ENCODE data around the gene BACH2.
"Not testable (repeated sequence)": the region's sequence is repeated elsewhere in the genome, so short reads cannot be mapped to it uniquely, and the experiment has no call there.

BACH2 gene

DNA sequence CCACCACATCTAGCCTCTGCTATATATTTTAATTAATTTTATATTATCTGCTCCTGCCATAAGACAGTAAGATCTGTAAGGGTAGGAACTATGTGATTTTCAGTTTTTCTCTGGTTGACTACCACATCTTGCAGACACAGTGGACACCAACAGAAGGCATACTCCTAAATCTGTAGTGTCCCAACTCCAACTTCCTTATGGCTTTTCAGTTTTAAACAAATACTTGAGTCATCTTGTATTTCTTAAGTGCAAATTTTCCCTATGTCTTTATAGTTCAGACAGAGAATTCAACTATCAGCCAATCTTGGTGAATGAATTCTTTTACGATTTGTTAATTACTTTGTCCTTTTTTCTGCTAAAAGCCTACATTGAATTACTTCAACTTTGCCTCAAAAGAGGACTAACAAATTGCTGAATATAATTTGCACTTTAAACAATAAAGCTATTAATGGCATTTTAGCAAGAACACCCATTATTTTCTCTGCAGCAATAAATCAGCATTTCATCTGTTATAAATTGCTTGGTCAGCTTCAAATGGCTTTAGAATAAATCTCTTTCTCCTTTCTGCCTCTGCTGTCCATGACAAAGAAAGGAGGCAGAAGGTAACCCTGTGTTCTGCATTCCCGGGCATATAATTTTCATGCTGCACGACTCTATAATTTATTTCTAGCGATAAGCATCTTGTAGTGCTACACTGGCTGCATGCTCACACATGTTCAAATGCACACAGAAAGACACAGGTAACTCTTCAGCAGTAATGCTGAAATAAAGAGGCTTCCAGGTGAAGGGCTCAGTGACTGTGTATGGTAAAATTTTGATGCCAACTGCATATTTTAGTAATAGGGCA is 144.8 kb downstream of the BACH2 start:
- no peak for DNase-seq

DNA sequence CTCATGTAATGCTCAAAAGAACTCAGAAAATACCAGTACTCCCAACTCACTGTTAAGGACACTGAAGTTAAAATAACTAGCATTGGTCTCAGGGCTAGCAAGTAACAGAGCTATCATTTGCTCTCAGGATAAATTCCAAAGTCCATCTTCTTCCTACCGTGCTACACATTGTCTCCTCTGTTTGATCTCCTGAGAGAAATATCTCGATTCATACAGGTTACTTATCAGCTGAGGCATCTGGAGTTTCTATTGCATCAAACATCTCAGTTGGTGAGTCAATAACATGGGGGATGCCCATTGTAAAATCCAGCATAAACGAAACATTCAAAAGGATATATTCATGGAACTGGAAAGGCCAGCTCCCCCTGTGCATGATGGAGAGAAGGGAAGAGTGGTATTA is 147.4 kb downstream of the BACH2 start:
- no peak for DNase-seq

DNA sequence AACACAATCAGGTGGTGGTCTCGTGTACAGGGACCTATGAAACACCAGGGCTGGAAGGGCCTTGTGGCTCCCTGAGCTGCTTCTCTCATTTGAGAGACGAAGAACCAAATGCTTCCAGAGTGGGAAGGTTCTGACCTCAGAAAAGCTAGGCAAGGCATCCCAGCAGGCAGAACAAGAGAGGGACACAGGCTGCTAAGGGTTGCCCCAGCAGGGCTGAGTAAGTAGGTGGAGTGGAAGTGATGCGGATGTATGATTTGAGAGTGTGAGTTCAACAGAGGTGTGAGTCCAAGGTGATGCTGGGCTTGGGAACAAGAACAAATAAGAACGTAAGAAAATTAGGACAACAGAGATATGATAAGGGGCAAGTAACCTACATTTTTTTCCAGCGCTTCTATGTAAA is 147.8 kb downstream of the BACH2 start:
- DNase-seq, result no peak

DNA sequence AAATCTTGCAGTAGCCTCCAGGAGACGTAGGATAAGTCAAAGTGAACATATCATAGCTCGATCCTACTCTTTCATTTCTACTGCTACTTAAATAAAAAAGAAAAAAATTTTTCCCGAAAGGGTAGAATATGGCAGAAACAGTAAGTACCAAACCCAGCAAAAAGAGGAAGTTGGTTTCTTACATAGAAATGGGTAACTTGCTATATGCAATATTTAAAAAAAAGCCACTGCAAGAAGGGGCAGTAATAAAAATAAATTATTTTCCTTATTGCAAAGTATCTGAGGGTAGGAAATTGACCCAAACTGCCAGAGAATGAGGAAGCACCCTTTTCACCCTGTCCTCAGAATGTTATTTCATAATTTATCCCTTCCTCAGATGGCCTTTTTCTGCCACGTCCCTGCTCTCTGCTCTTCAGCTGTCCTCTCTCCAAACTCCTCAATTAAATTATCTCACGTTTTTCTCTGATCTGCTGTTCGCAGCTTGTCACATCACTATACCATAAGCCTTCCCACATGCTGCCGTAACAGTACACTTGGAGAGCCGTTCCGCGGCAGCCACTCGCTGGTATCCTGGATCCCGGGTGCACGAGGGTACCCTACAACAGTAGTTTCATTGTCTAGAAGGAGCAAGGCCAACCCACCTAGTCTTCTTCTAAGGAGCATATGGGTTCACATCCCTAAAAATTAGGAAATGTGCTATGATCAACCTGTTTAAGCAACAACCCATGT is 149.6 kb downstream of the BACH2 start:
- DNase-seq, result no peak

DNA sequence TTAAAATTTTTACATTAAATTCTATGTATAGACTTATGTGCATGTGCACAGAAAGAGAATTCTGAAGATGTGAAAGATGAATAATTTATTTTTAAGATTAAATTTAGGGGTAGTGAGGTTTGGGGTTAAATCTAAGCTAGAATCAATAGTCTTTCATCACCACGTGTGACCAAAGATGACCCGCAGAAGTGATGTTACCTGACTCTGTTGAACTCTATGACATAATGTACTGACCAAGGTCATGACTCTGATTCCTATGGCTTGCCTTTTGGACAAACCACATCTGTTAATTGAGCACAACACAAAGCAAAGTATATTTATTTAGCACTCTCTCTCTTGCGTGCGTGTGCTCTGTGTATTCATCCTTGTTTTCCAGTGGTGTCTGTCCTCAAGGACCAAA is 150.6 kb downstream of the BACH2 start:
- DNase-seq, result no peak

DNA sequence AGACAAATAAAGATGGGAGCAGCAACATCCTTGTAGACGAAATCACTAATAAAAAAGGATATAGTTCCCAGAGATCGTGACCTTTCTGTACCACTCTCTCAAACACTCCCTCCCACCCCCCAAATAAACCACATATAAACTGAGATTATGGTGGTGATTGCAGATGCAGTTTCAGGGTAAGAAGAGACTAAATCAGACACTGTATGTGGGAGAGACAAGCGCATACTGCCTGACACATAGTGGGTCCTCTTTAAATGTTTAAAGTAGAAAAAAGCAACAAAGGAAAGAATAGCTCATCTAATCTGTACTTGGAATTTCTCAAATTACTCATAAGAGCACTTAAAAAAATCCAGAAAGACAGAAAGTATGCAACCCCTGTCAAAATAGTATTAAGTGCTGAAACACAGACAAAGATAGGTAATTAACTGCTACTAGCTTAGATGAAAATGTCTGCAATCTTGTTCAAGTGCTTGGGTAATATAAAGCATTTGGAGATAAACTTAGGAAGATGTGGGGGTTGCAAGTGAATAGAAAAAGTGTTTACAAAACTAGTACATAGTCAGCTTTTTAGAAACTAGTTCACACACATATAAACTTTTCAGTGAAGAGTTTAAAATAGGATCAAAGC is 151.6 kb downstream of the BACH2 start:
- no peak for DNase-seq

DNA sequence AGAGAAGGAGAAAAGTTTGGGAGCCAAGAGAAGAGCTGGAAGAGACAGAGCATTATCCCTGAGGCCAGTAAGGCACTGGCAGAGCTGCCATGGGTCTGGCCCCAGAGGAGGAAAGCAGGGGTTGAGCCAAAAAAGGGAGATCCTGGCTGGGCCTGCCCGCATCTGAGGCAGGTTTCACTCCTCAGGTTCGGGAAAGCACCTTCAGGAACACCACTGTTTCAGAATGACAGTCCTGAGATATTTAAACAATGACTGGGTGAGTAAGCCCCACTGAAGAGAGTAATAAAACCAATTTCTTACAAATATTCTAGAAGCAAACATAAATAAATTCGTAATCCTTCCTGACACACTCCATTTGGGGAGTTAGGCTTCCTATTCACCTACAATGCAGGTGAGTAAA is 152.2 kb downstream of the BACH2 start:
- DNase-seq, result no peak

DNA sequence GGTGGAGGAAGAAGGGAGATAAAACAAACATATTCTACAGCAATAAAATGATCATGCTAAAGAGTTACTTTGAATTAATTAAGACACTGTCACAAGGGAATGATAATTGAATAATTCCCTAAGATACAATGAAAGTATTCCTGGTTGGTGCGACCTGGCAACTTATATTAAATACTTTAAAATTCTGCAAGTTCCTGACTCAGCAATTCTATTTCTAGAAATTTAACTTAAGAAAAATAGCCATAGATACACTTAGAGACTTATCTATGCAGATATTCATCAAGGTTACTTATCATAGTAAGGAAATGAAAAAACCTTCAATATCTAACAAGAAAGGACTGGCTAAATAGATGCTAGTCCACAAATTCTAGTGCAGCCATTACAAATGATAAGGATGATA is 156.0 kb downstream of the BACH2 start:
- no peak for DNase-seq

DNA sequence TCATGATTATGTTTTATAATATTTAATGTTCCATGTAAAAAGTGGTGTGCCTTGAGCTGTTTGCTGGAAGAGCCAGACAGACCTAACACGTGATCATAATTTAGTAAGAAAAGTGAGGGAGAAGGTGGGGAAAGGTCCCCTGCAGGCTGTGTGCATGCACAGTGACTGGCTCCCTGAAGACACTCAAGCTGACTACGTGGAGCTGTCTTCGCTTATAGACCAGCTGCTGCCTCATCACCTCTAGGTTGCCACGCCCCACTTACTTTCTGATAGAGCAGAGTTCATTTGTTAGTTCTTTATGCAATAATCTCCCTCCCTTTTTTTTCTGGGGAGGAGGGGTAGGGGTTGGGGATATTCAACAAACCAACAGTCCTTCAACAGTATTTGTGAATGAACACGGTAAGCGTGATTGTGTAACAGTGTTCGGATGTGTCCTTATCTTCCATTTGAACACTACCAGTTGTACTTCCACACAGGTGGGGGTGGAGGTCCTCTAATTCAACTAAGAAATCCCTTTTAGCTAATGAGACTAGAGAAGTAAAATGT is 157.3 kb downstream of the BACH2 start:
- no peak for DNase-seq

DNA sequence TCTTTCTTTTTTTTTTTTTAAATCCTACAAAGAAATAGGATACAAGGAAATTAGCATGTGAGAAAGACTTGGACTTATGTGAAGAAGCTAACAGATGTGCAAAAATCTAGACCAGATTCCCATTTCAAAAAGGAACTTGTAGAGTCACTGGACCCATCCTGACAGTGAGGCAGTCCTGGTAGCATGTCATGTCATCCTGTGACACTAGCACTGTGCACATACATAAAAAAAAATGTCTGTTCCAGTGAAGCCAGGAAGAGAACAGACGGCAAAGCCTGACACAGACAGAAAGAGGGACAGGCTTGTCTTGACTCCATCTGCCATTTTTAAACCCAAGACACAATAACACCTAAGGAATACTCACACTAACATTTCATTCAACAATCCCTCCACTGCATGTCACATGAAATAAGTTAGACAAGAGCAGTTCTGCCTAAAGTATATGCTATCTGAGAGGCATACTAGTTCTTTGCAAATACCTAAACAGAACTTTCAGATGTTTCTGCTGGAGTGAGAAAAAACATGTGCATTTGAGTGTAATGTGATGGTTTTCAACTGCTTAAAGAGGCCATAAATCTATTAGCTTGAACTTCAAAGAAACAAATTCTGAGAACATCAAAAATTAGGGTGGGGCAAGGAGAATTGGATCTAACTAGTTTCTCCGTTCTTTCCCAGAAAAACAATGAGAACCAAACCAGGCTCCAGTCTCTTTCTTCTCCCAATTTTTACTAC is 159.6 kb downstream of the BACH2 start:
- no peak for DNase-seq

DNA sequence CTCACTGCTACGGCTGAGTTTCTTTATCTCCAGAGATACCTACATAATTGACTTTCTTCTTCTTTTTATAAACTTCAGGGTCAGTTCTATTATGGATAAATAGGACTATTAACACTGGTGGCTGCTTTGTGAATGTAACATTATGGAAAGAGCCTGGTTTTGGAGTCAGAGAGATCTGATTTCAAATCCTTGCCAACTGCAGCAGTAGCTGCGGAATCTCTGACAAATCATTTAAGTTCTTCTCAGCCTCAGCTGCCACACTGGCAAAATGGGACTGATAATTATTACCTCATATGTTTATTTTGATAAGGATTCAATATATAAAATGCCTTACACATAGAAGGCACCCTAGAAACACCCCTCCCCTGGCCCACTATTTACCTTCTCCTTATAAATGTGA is 160.5 kb downstream of the BACH2 start:
- DNase-seq, result no peak

DNA sequence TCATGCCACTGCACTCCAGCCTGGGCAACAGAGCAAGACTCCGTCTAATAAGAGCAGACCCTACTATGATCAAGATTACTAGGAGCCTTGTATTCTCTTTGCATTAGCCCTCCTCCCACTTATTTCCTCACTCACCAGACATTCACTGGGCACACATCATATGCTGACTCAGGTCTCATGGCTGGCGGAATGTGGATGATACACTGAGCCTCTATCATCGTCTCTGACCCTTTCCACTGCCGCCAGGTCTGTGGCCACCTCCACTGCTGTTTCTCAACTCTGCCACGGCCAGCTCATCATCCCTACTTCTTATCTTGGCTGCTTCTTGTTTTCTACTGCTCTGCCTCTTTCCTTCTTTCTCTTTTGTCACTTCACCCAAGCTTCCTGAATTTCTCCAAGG is 161.0 kb downstream of the BACH2 start:
- DNase-seq, result no peak

DNA sequence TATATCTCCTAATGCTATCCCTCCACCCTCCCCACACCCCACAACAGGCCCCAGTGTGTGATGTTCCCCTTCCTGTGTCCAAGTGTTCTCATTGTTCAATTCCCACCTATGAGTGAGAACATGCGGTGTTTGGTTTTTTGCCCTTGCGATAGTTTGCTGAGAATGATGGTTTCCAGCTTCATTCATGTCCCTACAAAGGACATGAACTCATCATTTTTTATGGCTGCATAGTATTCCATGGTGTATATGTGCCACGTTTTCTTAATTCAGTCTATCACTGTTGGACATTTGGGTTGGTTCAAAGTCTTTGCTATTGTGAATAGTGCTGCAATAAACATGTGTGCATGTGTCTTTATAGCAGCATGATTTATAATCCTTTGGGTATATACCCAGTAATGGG is 163.0 kb downstream of the BACH2 start:
- DNase-seq, result not testable (repeated sequence)

DNA sequence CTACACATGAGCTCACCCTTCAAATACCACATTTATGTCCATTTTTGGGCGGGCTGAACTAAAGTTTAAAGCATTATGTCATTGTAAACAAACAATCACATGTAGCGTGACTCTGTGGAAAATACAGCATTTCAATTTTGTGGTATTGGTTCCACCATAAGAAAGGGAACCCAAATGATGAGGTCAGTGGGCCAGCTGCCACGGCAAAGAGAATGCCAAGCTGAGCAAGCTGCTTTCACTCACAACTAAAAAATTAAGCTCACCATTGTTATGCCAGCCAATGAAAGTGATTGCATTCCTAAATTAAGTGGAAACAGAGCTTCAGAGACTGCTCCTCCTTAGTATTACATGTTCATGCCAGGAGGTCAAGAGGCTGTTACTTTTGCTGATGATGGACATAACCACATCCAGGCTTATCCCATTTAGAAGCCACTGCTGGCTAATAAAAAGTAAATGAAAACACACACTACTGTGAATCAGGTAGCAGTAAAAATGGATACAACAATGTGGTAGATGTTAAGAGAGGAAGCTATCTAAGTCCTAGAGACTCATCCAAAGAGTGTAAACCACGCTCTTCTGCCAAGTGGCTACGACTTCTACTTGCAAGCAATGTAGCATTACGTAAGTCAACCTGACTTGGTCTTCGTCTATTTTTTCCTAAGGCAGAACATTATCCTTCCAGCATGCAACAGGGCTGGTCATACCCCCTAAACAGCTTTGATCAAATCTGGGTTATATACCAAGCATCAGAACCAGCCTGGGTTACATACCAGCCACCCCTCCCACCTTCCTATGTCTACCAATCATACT is 164.8 kb downstream of the BACH2 start:
- DNase-seq, result no peak

DNA sequence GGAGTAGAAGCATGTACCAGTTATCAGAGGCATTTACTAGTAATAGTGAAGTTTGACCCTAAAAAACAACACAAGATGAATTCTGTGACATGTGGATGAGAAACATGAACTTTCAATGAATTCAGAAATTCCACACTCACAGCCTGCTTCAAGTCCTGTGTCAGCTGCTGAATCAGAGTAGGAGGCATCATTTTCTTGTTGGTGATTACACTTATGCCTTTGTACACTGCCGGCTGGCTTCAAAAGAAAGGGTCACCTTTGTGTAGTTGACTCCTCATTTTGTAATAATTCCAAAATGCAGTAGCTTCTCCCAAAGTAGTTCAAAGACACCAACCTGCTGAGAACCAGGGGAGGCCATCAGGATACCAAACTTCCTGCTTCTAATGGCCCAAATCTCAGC is 165.5 kb downstream of the BACH2 start:
- no peak for DNase-seq

DNA sequence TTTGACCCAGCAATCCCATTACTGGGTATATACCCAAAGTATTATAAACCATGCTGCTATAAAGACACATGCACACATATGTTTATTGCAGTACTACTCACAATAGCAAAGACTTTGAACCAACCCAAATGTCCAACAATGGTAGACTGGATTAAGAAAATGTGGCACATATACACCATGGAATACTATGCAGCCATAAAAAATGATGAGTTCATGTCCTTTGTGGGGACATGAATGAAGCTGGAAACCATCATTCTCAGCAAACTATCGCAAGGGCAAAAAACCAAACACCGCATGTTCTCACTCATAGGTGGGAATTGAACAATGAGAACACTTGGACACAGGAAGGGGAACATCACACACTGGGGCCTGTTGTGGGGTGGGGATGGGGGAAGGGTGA is 168.0 kb downstream of the BACH2 start:
- DNase-seq, result not testable (repeated sequence)

DNA sequence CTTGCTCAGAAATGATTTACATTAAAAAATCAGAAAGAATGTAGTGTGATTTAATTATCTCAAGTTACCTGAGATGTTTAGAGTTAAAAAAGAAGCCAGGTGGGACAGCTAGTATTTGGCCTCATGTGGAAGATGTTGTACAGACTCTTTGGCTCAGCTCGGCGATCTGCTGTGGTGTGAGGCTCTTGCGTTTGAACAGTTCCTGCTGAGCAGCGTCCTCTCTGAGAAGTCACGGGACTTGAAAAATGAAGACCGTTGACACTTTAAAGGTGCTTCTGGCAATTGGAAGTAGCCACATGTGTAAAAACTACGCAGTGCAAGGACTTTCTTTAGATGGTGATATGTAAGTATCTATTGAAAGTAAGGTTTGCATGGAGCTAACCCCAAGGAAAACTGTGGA is 169.0 kb downstream of the BACH2 start:
- DNase-seq, result peak in 2 of 6 experiments; percentile 5 to 18

DNA sequence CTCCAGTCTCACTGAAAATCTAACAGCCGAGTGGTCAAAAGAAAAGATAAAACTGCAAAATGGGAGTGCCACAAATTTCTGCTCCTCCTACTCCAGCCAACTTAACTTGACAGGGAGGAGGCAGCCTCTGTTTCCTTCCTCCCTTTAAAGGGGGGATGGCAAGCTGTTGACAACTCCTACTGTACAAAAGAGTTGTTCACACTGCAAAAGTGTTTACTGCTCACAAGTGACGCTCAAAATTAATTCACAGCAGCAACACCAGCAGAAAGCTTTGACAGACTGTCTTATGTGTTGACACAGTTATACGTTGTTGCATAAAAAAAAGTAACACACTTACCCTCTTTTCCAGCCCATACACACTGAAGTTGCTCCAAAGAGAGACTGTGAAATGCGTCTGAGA is 169.8 kb downstream of the BACH2 start:
- no peak for DNase-seq

DNA sequence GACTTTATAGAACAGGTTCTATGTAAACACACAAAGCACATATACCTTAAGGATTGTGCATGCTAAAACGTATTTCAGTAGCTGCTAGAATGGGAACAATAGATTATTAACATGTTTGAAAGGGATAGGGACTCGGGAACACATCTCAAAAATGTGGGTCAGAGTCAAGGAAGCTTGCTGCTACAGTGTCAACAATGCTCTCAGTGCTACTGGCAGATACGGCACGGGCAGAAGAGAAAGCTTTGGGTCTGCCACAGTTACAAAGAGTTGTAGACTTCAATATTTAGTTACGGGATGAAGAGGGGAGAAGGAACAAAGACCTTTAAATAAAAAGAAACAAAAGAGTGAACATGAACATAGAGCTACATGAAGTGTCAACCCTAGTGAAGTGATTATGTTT is 170.5 kb downstream of the BACH2 start:
- no peak for DNase-seq

DNA sequence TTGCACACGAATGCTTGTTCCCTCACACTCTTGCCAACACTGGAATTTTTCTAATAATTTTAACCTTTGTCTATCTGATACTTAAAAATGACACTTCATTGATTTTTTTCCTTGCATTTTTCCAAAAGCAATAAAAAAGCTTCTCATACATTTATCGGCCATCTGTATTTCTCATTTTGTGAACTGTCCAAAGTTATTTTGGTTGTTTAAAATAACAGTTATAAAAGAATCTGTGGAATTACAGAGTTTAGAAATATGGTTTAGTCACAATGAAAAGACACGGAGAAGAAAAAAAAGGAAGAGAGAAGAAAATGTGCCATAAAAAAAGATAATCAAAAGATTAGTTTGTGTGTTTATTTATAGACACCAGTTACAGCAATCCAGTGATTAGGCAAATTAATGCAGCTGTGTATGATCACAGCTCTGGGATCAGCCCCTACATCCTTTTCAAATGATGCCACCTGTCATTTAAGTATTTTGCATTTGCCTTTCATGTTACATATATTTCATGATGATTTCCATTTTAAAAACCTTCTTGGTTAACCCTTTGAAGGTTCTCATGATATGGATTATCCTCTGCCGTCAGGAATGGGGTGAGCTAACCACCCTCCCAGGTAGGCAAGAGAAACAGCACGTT is 171.7 kb downstream of the BACH2 start:
- DNase-seq, result no peak

DNA sequence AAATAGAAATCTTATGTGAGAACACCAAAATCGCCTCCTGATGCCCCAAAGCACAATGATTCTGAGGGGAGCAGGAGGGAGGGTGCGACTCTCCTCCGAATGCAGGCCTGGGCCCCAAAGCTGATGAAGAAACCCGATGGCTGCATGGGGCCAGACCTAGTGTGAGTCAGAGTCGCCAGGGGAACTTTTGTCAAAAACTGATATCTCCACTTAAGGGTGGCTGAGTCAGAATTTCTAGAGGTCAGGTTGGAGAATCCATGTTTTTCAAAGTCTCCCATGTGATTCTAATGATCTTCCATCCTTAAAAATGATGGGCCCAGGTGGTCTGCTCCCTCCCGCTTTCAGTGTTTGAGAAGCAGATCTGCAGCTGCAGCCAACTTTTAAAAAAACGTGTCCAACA is 172.8 kb downstream of the BACH2 start:
- DNase-seq, result no peak

DNA sequence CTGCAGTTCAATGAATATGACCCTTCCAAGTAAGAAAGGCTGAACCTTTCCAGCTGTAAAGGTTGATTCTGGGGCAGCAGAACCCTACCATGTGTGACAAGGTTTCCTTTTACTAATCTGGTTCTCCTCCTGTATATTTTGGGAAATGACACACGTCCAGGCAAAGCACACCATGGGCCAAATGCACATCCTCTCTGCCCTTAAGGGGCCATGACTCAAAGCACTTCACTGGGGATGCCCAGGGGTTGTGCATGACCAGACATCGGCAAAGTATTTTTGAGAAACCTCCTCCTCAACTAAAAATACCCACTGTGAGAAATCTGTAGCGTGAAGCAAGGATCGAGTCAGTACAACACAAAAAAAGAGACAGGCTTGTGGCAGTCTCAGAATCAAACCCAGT is 174.7 kb downstream of the BACH2 start:
- no peak for DNase-seq
